ENCODE results near the gene ALPI. TPM values are rescaled to one million over a fixed set of nuclear protein-coding genes. Genes with fewer than 3 reads are reported as not detected.
A peak's percentile ranks its signal among the peaks of the same experiment; 100 is the strongest.
"Not testable (repeated sequence)": the region's sequence is repeated elsewhere in the genome, so short reads cannot be mapped to it uniquely, and the experiment has no call there.

The ALPI gene
- under 1 TPM; 0.06 to 0.24 (median 0.10) TPM for polyA plus RNA-seq (ENCODE audit: insufficient read length in 3 of 3)
- long read RNA-seq, donor 1 = 0 reads
- long read RNA-seq, donor 2 = 0 reads
- long read RNA-seq, donor 3 = 0 reads
- long read RNA-seq, donor 4 = 0 reads
- long read RNA-seq, donor 5 = 0 reads
- long read RNA-seq, donor 6 = 0 reads
- long read RNA-seq, donor 7 = 0 reads
- long read RNA-seq, donor 8 = 0 reads
- long read RNA-seq, donor 9 = 0 reads
- long read RNA-seq, donor 10 = 0 reads
- long read RNA-seq, donor 11 = 0 reads
- long read RNA-seq, donor 12 = 0 reads
- long read RNA-seq, donor 13 = 0 reads
- long read RNA-seq, donor 14 = 0 reads
- long read RNA-seq, donor 15, partial matches to known transcripts = 0 of 1 reads
- long read RNA-seq, donor 15, other reads (novel, unspliced or antisense) = 0 of 1 reads
- long read RNA-seq, donor 16 = 0 reads

- no peak for DNase-seq
Measured at GRCh38 chr2:232455426-232456255, at the start of gene ALPI. ALPI (plus strand) TSS chr2:232456153; CDS start chr2:232456200, 47 bp downstream.

GRCh38 chr2:232406556-232407310 lies 49.2 kb upstream of the ALPI start, which contains the start of gene ALPG:
ALPG (plus strand) TSS chr2:232406844; CDS start chr2:232406895, 51 bp downstream.
- DNase-seq = no peak

GRCh38 chr2:232407428-232408150 lies 48.4 kb upstream of the ALPI start:
- DNase-seq = not testable (repeated sequence)

- not testable (repeated sequence) for DNase-seq
Measured at GRCh38 chr2:232408269-232408668, 47.7 kb upstream of the ALPI start.

GRCh38 chr2:232409617-232410016 lies 46.3 kb upstream of the ALPI start:
- DNase-seq = not testable (repeated sequence)

GRCh38 chr2:232410238-232410900 lies 45.6 kb upstream of the ALPI start:
- no peak for DNase-seq

GRCh38 chr2:232411901-232412629 lies 43.9 kb upstream of the ALPI start:
- DNase-seq = no peak

GRCh38 chr2:232412986-232413385 lies 43.0 kb upstream of the ALPI start:
- DNase-seq = no peak

- DNase-seq = no peak
Measured at GRCh38 chr2:232415138-232415690, 40.7 kb upstream of the ALPI start.

- no peak for DNase-seq
Measured at GRCh38 chr2:232415736-232416520, 40.0 kb upstream of the ALPI start.

- DNase-seq = no peak
Measured at GRCh38 chr2:232416521-232417470, 39.2 kb upstream of the ALPI start.

- DNase-seq = no peak
Measured at GRCh38 chr2:232417489-232417888, 38.5 kb upstream of the ALPI start.

GRCh38 chr2:232418056-232418455 lies 37.9 kb upstream of the ALPI start:
- DNase-seq = no peak

GRCh38 chr2:232418466-232419244 lies 37.3 kb upstream of the ALPI start:
- DNase-seq = peak; percentile 52

GRCh38 chr2:232419245-232420072 lies 36.5 kb upstream of the ALPI start:
- DNase-seq = no peak

- DNase-seq = no peak
Measured at GRCh38 chr2:232420073-232420454, 35.9 kb upstream of the ALPI start.
